Erythroblast (primary cell): ENCODE results near the gene OR6B1.

Experiments
- GATA1 ChIP-seq: IDR thresholded peaks from 2 replicates; pipeline ENCODE4 v1.6.1; 2011; ENCODE audit warnings: low read depth, mild to moderate bottlenecking, control low read depth, low read length, moderate library complexity
- POLR2A ChIP-seq: IDR thresholded peaks from 2 replicates; pipeline ENCODE4 v1.6.1; 2011; ENCODE audit warnings: mild to moderate bottlenecking, low read length

DNA sequence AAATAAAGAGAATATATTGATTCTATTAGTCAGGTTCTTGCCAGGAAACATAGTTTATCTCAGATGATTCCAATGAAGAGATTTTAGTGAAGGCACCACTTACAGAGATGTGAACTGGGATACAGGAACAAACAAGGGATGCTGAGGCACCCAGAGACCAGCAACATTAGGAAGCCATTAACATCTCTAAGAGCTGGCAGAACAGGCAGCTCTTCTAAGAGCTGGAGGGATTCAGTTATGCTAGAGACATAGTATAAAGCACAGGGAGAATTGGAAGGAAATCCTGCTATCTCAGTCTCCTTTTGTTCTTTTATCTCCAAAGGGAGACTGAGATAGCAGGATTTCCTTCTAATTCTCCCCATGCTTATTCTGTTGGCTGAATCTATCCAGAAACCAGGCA lies 22.0 kb downstream of the OR6B1 start:
- TF ChIP-seq POLR2A: no peak
- TF ChIP-seq GATA1: no peak
